Measurements from ENCODE around the gene EIF4G3. TPM values are rescaled to one million over a fixed set of nuclear protein-coding genes. Genes with fewer than 3 reads are reported as not detected.

EIF4G3 gene
- total and polyA plus RNA-seq, 2 donors (not counting 1 experiment from before 2014, with no cell fraction given), result 33.6 to 76.0 TPM

DNA sequence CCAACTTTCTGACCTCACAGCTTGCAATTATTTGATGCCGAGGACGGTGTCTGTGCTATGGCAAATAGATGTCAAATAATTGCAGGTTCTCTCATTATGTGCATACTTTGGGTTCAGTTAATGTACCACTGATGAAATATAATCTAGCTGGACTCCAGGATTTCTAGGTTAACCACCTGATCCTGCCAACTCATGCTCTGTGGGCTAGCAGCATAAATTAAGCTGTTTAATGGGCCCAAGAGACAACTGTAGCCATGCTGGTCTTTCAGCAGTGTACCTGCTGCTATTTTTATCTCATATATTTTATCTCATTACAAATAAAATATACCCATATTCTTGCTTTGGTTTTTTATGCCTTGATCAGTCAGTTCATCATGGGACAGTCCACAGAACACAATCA is 346.3 kb downstream of the EIF4G3 start:
- H3K9me3 ChIP-seq (ENCODE audit: control extremely low read depth in 1 of 3, control insufficient read depth in 2 of 3, insufficient read depth in 1 of 3, low read length in 2 of 3), result peaks cover 0 to 3% (median 0%) of the 10 kb centered on the region in 3 donors
- no peak overlapping the region for H3K4me3 ChIP-seq (ENCODE audit: control extremely low read depth in 1 of 5, extremely low read depth in 1 of 5, insufficient read depth in 1 of 5, low read depth in 2 of 5, low read length in 4 of 5)
- ATAC-seq (ENCODE audit: low read depth) (no peak), DNase-seq (no peak)
- H3K4me1 ChIP-seq (ENCODE audit: control insufficient read depth in 2 of 2, insufficient read depth in 2 of 2, low read length in 2 of 2), result no peaks in the 10 kb centered on the region
- ChIA-PET POLR2A (interaction anchor here (0.7 kb wide), 1 partner anchor 61 kb away, joined by 5 read pairs; no protein-coding TSS in a partner anchor), CTCF (interaction anchor here (0.6 to 1.7 kb wide), 2 partner anchors 351 to 365 kb away, joined by 4 read pairs; no protein-coding TSS in a partner anchor)
- no peak overlapping the region for H3K4me2 ChIP-seq (replicated peaks; ENCODE audit: low read depth, low read length, poor library complexity, severe bottlenecking)
- H3K9ac ChIP-seq (ENCODE audit: low read length), result no peak overlapping the region
- no peak overlapping the region for H3K27ac Mint-ChIP-seq
- H3K27me3 ChIP-seq (replicated peaks in 1 of 4; ENCODE audit: control extremely low read depth in 1 of 4, control insufficient read depth in 3 of 4, insufficient read depth in 4 of 4, low read length in 3 of 4), result no peaks in the 10 kb centered on the region
- no peaks in the 10 kb centered on the region for H3K4me1 Mint-ChIP-seq
- no peaks in the 10 kb centered on the region for H4K20me1 ChIP-seq (ENCODE audit: control insufficient read depth, insufficient read depth, low read length, poor library complexity, severe bottlenecking)
- no peaks in the 10 kb centered on the region for H3K27me3 Mint-ChIP-seq
- no peak overlapping the region for H3K27ac ChIP-seq (ENCODE audit: low read length in 2 of 2)
- H3K4me3 Mint-ChIP-seq, result no peak overlapping the region
- H2AFZ ChIP-seq (ENCODE audit: insufficient read depth, low read depth, low read length, poor library complexity, severe bottlenecking), result no peak overlapping the region
- H3K9me3 Mint-ChIP-seq (ENCODE audit: insufficient read depth), result no peaks in the 10 kb centered on the region
- peaks cover 0 to 32% of the 10 kb centered on the region in 2 experiments for H3K36me3 ChIP-seq (replicated peaks in 1 of 2; ENCODE audit: control extremely low read depth in 1 of 2, control insufficient read depth in 1 of 2, extremely low read depth in 1 of 2, insufficient read depth in 2 of 2, low read length in 1 of 2)
- H3K79me2 ChIP-seq (ENCODE audit: control insufficient read depth, insufficient read depth, low read length), result no peaks in the 10 kb centered on the region
- TF ChIP-seq EZH2 (IDR thresholded peaks at IDR 0.05; ENCODE audit: borderline replicate concordance, insufficient read depth, low read depth, low read length, poor library complexity, severe bottlenecking), result no peak
- TF ChIP-seq, protein P1, sequence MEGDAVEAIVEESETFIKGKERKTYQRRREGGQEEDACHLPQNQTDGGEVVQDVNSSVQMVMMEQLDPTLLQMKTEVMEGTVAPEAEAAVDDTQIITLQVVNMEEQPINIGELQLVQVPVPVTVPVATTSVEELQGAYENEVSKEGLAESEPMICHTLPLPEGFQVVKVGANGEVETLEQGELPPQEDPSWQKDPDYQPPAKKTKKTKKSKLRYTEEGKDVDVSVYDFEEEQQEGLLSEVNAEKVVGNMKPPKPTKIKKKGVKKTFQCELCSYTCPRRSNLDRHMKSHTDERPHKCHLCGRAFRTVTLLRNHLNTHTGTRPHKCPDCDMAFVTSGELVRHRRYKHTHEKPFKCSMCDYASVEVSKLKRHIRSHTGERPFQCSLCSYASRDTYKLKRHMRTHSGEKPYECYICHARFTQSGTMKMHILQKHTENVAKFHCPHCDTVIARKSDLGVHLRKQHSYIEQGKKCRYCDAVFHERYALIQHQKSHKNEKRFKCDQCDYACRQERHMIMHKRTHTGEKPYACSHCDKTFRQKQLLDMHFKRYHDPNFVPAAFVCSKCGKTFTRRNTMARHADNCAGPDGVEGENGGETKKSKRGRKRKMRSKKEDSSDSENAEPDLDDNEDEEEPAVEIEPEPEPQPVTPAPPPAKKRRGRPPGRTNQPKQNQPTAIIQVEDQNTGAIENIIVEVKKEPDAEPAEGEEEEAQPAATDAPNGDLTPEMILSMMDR (IDR thresholded peaks at IDR 0.05), result no peak
- intact Hi-C loops (cut with micrococcal nuclease), result no loop called here
- no CpG with 5 or more reads among the region's 2 CpGs for WGBS (ENCODE audit: insufficient coverage)

DNA sequence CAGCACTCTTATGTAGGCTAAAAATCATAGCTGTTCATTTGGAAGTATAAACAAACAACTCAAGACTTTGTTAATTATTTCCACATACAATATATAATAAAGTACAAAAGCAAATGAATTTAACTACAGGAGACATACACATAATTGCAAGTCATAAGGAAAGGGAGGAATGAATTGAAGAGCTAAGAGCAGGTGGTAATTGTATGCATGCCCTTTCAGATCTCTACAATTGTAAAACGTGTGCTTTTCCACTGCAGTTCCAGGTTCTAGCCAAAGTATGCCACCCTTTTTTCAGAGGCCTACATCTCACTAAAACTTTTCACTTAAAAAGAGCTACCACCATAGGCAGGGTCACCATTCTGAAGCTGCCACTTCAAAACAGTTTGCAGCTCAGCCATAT is 346.8 kb downstream of the EIF4G3 start:
- Mint-ChIP-seq H3K4me1 (no peaks in the 10 kb centered on the region), H3K4me3 (no peak overlapping the region), H3K27ac (no peak overlapping the region), H3K9me3 (ENCODE audit: insufficient read depth) (no peaks in the 10 kb centered on the region), H3K27me3 (no peaks in the 10 kb centered on the region)
- Histone ChIP-seq H3K9ac (ENCODE audit: low read length) (no peak overlapping the region), H3K9me3 (ENCODE audit: control extremely low read depth in 1 of 3, control insufficient read depth in 2 of 3, insufficient read depth in 1 of 3, low read length in 2 of 3) (peaks cover 0 to 3% (median 0%) of the 10 kb centered on the region in 3 donors), H3K4me3 (ENCODE audit: control extremely low read depth in 1 of 5, extremely low read depth in 1 of 5, insufficient read depth in 1 of 5, low read depth in 2 of 5, low read length in 4 of 5) (no peak overlapping the region), H4K20me1 (ENCODE audit: control insufficient read depth, insufficient read depth, low read length, poor library complexity, severe bottlenecking) (no peaks in the 10 kb centered on the region), H3K4me1 (ENCODE audit: control insufficient read depth in 2 of 2, insufficient read depth in 2 of 2, low read length in 2 of 2) (no peaks in the 10 kb centered on the region), H2AFZ (ENCODE audit: insufficient read depth, low read depth, low read length, poor library complexity, severe bottlenecking) (no peak overlapping the region), H3K27me3 (replicated peaks in 1 of 4; ENCODE audit: control extremely low read depth in 1 of 4, control insufficient read depth in 3 of 4, insufficient read depth in 4 of 4, low read length in 3 of 4) (no peaks in the 10 kb centered on the region), H3K79me2 (ENCODE audit: control insufficient read depth, insufficient read depth, low read length) (no peaks in the 10 kb centered on the region), H3K4me2 (replicated peaks; ENCODE audit: low read depth, low read length, poor library complexity, severe bottlenecking) (no peak overlapping the region), H3K27ac (ENCODE audit: low read length in 2 of 2) (no peak overlapping the region), H3K36me3 (replicated peaks in 1 of 2; ENCODE audit: control extremely low read depth in 1 of 2, control insufficient read depth in 1 of 2, extremely low read depth in 1 of 2, insufficient read depth in 2 of 2, low read length in 1 of 2) (peaks cover 0 to 35% of the 10 kb centered on the region in 2 experiments)
- no peak for TF ChIP-seq EZH2 (IDR thresholded peaks at IDR 0.05; ENCODE audit: borderline replicate concordance, insufficient read depth, low read depth, low read length, poor library complexity, severe bottlenecking)
- TF ChIP-seq, protein P1 (IDR thresholded peaks at IDR 0.05), result no peak
- POLR2A ChIA-PET, result no interaction called here
- WGBS (ENCODE audit: insufficient coverage), result 80% methylated on average over 1 of the region's 1 CpG
- no peak for DNase-seq
- intact Hi-C loops (cut with micrococcal nuclease), result no loop called here
- no peak for ATAC-seq (ENCODE audit: low read depth)
- CTCF ChIA-PET, result interaction anchor here (0.6 to 1.7 kb wide), 2 partner anchors 352 to 366 kb away, joined by 4 read pairs; no protein-coding TSS in a partner anchor
